Measurements from ENCODE around the gene PTPRN2.
"Not testable (repeated sequence)": the region's sequence is repeated elsewhere in the genome, so short reads cannot be mapped to it uniquely, and the experiment has no call there.

Gene PTPRN2

DNA sequence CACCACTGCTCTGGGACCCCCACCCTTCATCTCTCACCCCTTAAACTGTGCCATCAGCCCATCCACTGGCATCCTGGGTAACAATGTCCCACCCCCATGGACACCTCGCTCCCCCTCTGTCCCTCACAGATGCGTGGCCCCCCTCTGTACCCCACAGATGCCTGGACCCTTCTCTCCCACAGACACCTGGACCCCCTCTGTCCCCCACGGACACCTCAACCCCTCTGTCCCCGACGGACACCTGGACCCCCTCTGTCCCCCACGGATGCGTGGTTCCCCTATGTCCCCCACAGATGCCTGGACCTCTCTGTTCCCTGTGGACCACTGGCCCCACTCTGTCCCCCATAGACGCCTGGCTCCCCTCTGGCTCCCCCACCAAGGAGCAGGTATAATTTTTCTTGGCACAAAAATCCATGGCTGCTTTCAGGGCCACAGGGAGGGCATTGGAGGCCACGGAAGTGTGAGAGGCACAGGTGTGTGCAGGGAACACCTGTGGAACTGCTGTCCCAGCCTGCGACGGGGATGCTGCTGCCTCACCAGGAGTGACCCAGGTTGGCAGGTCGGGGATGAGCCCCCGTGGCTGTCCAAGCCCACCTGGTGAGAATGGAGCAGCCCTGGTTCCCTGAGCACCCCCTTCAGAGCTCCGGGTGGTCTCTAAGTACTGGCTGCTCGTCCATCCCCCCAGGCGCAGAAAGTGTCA lies 193.5 kb downstream of the PTPRN2 start:
- no peaks in the 10 kb centered on the region for H3K27me3 Mint-ChIP-seq

DNA sequence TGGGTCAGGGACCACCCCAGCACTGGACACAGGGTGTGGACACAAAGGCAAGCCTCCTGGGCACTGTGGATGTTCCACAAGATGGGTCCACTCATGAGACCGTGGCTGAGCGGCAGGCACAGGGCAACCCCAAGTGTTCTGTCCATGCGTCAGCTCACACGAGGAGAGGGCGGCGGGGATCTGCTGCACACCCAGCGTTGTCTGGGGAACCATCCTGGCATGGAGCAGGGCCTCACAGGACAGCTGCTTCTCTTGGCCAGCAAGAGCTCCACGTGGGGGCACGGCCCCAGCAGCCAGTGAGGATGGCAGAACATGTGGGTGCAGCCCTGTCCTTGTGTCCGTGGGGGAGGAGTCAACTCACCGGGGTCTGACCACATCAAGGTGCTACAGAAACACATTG lies 195.4 kb downstream of the PTPRN2 start:
- Mint-ChIP-seq H3K4me1 (no peaks in the 10 kb centered on the region), H3K4me3 (no peak overlapping the region), H3K27me3 (no peaks in the 10 kb centered on the region), H3K27ac (no peak overlapping the region), H3K9me3 (no peaks in the 10 kb centered on the region), H3K36me3 (no peaks in the 10 kb centered on the region)

More for the DNA sequence above, 193.5 kb downstream of the PTPRN2 start:
- Mint-ChIP-seq H3K4me3 (no peak overlapping the region), H3K36me3 (no peaks in the 10 kb centered on the region), H3K9me3 (peaks cover 8% of the 10 kb centered on the region), H3K27ac (no peak overlapping the region), H3K4me1 (no peaks in the 10 kb centered on the region)

DNA sequence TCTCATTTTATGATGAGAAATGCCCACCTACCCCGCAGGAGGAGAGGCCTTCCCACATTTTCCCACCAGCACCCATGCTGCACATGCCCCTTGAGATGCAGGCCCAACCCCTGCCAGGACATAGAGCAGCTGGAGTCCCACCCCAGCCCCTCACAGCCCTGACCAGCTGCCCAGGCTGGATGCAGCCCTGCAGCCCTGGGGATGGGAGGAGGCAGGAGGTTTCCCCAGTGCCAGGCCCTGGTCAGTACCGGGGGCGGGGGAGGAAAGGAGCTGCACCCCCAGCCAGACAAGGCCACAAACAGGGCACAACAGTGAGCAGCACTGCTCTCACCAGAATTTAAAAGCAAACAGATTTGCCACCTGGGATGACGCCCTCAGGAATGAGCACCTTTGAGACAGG lies 196.1 kb downstream of the PTPRN2 start:
- no peaks in the 10 kb centered on the region for H3K27me3 Mint-ChIP-seq
- H3K36me3 Mint-ChIP-seq: no peaks in the 10 kb centered on the region
- H3K27ac Mint-ChIP-seq: no peak overlapping the region
- H3K4me1 Mint-ChIP-seq: no peaks in the 10 kb centered on the region
- H3K4me3 Mint-ChIP-seq: no peak overlapping the region
- H3K9me3 Mint-ChIP-seq: no peaks in the 10 kb centered on the region

DNA sequence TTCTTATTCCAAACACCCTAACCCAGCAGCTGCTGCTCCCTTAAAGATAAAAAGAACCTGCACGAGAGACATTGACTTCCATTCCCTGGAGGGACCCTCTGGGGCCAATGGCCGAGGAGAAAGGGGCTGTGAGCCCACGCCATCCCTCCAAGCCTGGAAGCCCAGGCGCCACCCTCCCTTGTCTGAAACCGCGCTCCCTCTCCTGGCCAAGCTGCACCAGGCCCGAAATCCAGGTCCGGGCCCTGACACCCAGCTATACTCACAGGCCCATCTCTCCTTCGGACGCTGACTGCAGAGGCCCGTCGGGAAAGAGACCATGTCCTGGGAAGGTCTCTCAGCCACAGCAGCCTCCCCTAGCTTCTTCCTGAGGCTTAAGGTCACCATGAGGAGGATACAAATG lies 196.5 kb downstream of the PTPRN2 start:
- Mint-ChIP-seq H3K27me3 (no peaks in the 10 kb centered on the region), H3K4me1 (no peaks in the 10 kb centered on the region), H3K36me3 (no peaks in the 10 kb centered on the region), H3K27ac (no peak overlapping the region), H3K4me3 (no peak overlapping the region), H3K9me3 (no peaks in the 10 kb centered on the region)

DNA sequence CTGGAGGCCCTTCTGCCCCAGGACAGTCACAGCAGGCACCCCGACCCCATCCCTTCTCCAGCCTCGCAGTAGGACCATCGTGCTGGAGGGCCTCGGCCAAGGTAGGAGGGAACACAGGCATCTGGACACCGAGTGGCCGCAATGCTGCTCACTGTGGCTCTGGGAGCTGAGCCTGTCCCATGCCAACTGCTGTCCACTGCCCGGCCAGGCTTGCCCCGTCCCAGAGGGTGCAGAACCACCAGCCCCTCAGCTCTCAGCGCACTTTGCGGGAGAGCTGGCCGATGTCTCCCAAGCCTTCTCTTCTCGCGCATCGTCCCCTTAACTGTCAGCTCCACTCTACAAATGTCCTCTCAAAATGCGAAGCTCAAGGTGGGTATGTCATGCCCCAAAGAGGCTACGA lies 197.2 kb downstream of the PTPRN2 start:
- Mint-ChIP-seq H3K9me3 (no peaks in the 10 kb centered on the region), H3K4me1 (no peaks in the 10 kb centered on the region), H3K27ac (no peak overlapping the region), H3K4me3 (no peak overlapping the region), H3K27me3 (no peaks in the 10 kb centered on the region), H3K36me3 (no peaks in the 10 kb centered on the region)

DNA sequence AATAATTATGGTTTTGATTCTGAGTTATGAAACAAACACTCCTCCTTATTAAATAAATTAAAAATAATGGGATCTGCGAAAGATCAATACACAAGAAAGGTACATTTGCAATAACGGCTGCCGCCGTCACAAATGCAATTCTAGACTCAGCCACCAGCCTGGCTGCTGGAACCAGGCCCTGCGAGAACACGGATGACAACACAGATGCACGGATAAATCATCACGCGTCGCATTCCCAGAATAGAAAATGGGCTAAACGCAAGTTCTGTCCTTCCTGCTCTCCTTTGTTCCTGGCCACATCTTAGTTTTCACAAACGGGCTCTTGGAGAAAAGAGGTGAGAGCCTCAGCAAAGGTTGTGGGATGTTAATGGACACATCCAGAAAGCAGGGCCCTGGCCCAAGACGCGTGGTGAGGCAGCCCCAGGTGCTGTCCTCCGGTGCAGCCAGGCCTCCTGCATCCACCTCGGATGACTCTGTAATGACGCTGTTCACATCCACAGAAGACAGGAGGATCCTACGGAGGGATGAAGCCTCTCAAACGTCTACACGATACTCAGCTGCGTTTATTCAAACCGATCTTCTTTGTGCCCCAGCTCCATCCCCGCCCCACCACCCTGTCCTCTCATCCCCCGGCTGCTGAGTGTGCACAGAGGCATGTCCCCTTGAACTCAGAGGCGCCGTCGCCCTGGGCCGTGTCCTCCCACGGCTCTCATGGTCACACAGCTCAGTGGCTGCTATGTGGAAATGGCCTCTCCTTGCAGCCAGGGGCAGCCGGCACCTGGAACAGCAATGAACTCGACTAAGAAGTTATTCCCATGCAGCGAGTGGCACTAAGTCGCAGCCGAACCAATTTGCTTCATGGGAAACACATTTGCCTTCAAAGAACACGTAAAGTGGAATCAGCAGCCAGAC lies 197.9 kb downstream of the PTPRN2 start:
- no peak overlapping the region for H3K4me3 Mint-ChIP-seq
- H3K27me3 Mint-ChIP-seq: no peaks in the 10 kb centered on the region
- H3K36me3 Mint-ChIP-seq: no peaks in the 10 kb centered on the region
- H3K27ac Mint-ChIP-seq: no peak overlapping the region
- no peaks in the 10 kb centered on the region for H3K4me1 Mint-ChIP-seq
- H3K9me3 Mint-ChIP-seq: no peaks in the 10 kb centered on the region

DNA sequence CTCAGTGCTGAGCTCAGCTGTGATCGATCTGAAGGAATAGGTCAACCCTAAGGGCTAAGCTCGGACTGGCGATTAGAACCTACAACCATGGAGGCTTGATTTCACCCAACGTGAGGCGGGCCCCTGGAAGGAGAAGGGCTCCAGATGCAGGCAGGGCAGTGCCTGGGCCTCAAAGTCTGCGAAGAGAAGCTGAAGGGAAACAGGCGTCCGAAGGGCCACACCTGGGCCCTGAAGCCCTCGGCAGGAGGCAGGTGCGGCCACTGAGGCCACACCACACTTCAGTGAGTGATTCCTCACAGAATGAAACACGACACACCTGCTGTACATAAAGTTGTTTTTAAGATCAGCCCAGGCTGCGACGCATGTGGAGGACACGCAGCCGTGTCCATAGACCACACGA lies 198.7 kb downstream of the PTPRN2 start:
- Mint-ChIP-seq H3K27ac (no peak overlapping the region), H3K4me3 (no peak overlapping the region), H3K27me3 (peaks cover 2% of the 10 kb centered on the region), H3K36me3 (no peaks in the 10 kb centered on the region), H3K9me3 (no peaks in the 10 kb centered on the region), H3K4me1 (no peaks in the 10 kb centered on the region)

DNA sequence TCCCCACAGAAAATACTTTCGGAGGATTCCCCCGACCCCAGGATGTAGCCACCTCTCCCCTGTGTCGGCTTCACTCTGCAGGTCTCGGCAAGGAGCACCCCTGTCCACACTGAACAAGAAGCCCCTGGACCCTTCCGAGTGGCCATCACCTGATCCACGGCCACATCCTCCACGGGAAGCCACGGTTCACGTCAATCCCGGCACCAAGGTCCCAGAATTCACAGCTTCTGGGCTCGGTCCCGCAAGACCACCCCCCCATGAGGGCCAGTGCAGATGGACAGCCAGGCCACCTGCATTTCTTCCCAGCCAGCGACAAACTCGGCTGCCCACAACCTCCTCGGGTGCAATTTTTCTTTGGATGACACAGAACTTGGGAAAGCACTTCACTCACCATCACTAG lies 199.6 kb downstream of the PTPRN2 start:
- no peak overlapping the region for H3K4me3 Mint-ChIP-seq
- H3K27me3 Mint-ChIP-seq: peaks cover 2% of the 10 kb centered on the region
- no peaks in the 10 kb centered on the region for H3K9me3 Mint-ChIP-seq
- H3K36me3 Mint-ChIP-seq: no peaks in the 10 kb centered on the region
- no peak overlapping the region for H3K27ac Mint-ChIP-seq
- no peaks in the 10 kb centered on the region for H3K4me1 Mint-ChIP-seq

DNA sequence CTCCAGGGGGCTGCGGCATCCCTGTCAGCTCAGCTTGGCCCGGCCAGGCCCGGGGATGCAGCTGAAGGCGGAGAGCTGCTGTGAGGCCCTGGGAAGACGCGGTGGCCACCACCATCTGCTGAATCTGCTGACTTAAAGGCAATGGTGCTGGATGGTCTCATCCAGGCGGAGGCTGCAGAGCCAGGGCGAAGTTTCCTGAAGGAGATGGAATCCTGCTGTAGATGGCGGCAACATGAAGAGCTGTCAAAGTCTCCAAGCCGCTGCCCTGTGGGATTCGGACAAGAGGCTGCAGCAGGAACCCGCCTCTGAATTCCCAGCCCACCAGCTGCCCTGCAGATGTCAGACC lies 200.1 kb downstream of the PTPRN2 start:
- H3K4me3 Mint-ChIP-seq: no peak overlapping the region
- H3K27ac Mint-ChIP-seq: no peak overlapping the region
- H3K9me3 Mint-ChIP-seq: no peaks in the 10 kb centered on the region
- H3K4me1 Mint-ChIP-seq: no peaks in the 10 kb centered on the region
- no peaks in the 10 kb centered on the region for H3K36me3 Mint-ChIP-seq
- peaks cover 2% of the 10 kb centered on the region for H3K27me3 Mint-ChIP-seq

DNA sequence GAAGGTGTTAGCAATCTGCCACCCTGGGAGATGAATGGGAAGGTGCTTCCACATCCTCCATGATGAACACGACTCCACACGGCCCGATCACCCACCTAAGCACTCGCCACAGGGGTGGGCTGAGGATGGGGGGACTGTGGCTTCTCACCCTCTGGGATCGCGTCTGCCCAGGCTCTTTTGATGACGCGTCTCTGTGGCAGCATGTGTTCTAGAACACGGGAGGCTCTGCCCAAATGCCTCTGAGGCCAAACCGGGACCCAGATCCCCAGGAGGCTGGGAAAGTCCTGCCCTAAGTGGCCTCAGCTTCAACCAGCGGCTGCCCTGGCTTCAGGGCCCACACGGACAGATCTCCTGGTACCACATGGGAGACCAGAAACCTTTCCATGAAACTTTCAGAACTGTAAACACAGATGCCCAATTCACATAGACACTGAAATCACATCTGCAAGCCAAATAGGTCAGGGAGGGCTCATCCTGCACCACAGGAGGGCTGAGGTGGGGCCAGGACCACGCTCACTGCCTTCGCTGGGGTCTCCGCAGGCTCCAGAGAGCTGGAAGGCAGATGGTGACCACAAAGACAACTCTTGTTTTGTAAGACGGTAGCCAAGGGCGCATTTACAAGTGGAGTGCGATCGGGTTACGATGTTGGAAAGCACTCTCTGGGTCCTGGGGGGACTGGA lies 200.6 kb downstream of the PTPRN2 start:
- Mint-ChIP-seq H3K9me3 (no peaks in the 10 kb centered on the region), H3K27ac (no peak overlapping the region), H3K4me1 (no peaks in the 10 kb centered on the region), H3K4me3 (no peak overlapping the region), H3K36me3 (no peaks in the 10 kb centered on the region), H3K27me3 (peaks cover 2% of the 10 kb centered on the region)

DNA sequence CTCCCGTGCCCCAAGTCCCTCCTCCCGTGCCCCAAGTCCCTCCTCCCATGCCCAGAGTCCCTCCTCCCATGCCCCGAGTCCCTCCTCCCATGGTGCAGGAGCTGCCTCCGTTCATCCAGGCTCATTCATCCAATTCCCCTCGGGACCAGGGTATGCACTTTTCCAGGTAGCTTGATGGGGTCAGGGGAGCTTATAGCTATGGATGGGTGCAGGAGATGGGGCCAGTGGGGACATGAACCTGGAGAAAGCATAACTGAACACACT lies 201.3 kb downstream of the PTPRN2 start:
- H3K36me3 Mint-ChIP-seq: no peaks in the 10 kb centered on the region
- no peak overlapping the region for H3K27ac Mint-ChIP-seq
- no peaks in the 10 kb centered on the region for H3K9me3 Mint-ChIP-seq
- no peak overlapping the region for H3K4me3 Mint-ChIP-seq
- peaks cover 2% of the 10 kb centered on the region for H3K27me3 Mint-ChIP-seq
- no peaks in the 10 kb centered on the region for H3K4me1 Mint-ChIP-seq

DNA sequence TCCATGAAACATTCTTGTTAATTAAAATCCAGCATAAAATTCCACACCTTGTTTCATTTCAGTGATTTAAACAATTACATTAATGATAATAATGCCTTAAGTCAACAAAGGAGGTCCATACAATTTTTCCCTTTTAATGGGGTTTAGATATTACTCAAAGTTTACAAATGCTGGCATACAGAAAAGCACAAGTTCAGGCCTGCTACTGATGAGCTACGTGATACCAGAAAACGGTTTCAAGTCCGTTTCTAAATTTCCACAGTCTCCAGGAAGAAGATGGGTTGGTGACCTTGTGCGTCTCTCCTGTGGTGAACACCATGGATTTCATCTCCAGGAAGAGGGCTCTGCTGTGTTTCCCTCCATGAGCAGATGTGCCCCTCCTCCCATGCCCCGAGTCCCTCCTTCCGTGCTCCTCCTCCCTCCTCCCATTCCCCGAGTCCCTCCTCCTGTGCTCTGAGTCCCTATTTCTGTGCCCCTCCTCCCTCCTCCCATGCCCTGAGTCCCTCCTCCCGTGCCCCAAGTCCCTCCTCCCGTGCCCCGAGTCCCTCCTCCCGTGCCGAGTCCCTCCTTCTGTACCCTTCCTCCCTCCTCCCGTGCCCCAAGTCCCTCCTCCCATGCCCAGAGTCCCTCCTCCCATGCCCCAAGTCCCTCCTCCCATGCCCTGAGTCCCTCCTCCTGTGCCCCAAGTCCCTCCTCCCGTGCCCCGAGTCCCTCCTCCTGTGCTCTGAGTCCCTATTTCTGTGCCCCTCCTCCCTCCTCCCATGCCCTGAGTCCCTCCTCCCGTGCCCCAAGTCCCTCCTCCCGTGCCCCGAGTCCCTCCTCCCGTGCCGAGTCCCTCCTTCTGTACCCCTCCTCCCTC lies 201.9 kb downstream of the PTPRN2 start:
- not testable (repeated sequence) for H3K9me3 Mint-ChIP-seq, H3K27ac Mint-ChIP-seq, H3K27me3 Mint-ChIP-seq, H3K4me1 Mint-ChIP-seq, H3K4me3 Mint-ChIP-seq, H3K36me3 Mint-ChIP-seq

DNA sequence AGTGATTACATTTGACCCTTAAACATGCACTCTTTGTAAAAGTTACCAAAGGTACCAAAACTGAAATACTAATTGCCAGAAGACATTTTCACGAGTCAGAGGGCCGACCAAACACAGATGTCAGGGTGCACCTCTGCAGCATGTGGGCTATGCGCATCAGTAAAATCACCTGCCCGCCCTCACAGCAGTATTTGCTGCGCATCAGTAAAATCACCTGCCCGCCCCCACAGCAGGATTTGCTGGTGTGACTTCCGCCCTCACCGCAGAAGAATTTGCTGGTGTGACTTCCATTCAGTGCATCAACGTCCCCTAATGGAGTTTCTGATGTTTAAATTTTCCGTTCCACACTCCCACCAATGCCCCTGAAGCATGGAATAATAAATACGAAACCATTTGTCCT lies 202.9 kb downstream of the PTPRN2 start:
- Mint-ChIP-seq H3K27me3 (peaks cover 2% of the 10 kb centered on the region), H3K4me3 (no peak overlapping the region), H3K9me3 (no peaks in the 10 kb centered on the region), H3K4me1 (no peaks in the 10 kb centered on the region), H3K36me3 (no peaks in the 10 kb centered on the region), H3K27ac (no peak overlapping the region)

DNA sequence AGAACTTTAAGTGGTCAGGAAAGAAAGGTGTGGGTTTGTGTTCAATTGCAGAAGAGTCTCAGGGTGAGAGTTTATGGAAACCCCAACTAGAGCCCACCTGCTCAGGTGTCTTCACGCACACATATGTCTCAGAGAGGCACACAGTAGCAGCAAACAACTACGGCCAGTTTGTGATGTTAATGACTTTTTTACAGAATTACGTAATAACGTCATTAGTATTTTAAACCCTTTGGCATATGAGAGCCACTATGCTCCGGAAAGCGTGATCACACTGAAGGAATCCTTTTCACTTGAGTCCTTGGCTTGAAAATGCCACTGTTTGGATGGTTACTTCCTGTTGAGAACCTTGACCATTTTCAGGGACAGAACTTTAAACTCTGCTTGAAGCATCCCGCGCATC lies 204.0 kb downstream of the PTPRN2 start:
- Mint-ChIP-seq H3K36me3 (no peaks in the 10 kb centered on the region), H3K27me3 (peaks cover 2% of the 10 kb centered on the region), H3K9me3 (no peaks in the 10 kb centered on the region), H3K4me3 (no peak overlapping the region), H3K27ac (no peak overlapping the region), H3K4me1 (no peaks in the 10 kb centered on the region)

DNA sequence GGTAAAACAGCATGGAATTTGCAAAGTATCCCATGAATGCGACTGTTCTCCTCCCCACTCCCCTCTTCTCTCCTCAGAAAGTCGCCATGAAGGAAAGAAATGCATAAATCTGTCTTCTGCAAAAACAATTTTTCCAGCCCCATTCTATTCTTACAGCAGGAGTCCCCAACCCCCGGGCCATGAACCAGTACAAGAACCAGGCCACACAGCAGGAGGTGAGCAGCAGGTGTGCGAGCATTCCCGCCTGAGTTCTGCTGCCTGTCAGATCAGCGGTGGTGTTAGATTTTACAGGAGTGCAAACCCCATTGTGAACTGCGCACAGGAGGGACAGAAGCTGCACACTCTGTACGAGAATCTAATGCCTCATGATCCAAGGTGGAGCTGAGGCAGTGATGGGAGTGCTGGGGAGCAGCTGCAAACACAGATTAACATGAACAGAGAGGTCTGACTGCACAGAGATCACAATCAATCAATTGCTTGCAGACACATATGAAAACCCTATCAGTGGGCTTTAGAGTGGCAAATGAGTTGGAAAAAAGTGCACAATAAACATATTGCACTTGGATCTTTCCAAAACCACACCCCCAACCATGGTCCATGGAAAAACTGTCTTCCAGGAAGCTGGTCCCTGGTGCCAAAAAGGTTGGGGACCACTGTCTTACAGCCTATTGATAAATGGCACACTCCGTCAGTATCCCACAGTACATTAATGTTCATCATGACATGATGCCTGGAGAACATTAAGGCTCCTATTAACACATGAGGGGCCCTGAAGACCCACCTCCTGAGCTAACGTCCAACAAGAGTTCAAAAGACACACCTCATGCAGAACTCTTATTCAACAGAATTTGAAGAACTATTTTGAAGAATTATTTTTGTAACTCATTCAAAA lies 205.0 kb downstream of the PTPRN2 start:
- Mint-ChIP-seq H3K4me1 (no peaks in the 10 kb centered on the region), H3K27ac (no peak overlapping the region), H3K27me3 (peaks cover 2% of the 10 kb centered on the region), H3K36me3 (no peaks in the 10 kb centered on the region), H3K9me3 (no peaks in the 10 kb centered on the region), H3K4me3 (no peak overlapping the region)
